HG03045 (cell line): ENCODE results near the gene ADAMTS15.

ENCODE experiments used
- ATAC-seq: cut with Tn5 transposase; IDR thresholded peaks from one replicate; pipeline ENCODE4 v1.9.1; 2021; ENCODE audit warnings: mild to moderate bottlenecking, moderate library complexity; ENCODE audit not compliant: unreplicated experiment

The ADAMTS15 gene

GRCh38 chr11:130458410-130458729 lies 9.9 kb downstream of the ADAMTS15 start:
- ATAC-seq: no peak

- ATAC-seq: no peak
These were observed 11.1 kb downstream of the ADAMTS15 start for GRCh38 chr11:130459521-130459920.

- ATAC-seq: no peak
These were observed 13.8 kb downstream of the ADAMTS15 start for GRCh38 chr11:130462101-130462885.

- no peak for ATAC-seq
These were observed 14.5 kb downstream of the ADAMTS15 start for GRCh38 chr11:130462931-130463330.

GRCh38 chr11:130464291-130464812 lies 15.9 kb downstream of the ADAMTS15 start:
- no peak for ATAC-seq

GRCh38 chr11:130465263-130465662 lies 16.8 kb downstream of the ADAMTS15 start:
- no peak for ATAC-seq

- no peak for ATAC-seq
These were observed 18.9 kb downstream of the ADAMTS15 start for GRCh38 chr11:130467116-130467900.

GRCh38 chr11:130469181-130469580 lies 20.7 kb downstream of the ADAMTS15 start:
- ATAC-seq: no peak

GRCh38 chr11:130470832-130471706 lies 22.6 kb downstream of the ADAMTS15 start:
- no peak for ATAC-seq

- ATAC-seq: no peak
These were observed 23.4 kb downstream of the ADAMTS15 start for GRCh38 chr11:130471731-130472433.

GRCh38 chr11:130472434-130472961 lies 24.1 kb downstream of the ADAMTS15 start:
- no peak for ATAC-seq

GRCh38 chr11:130473056-130473794 lies 24.8 kb downstream of the ADAMTS15 start:
- ATAC-seq: no peak

- no peak for ATAC-seq
These were observed 25.4 kb downstream of the ADAMTS15 start for GRCh38 chr11:130473795-130474377.

- no peak for ATAC-seq
These were observed 26.4 kb downstream of the ADAMTS15 start for GRCh38 chr11:130474637-130475400.

- ATAC-seq: no peak
These were observed 27.1 kb downstream of the ADAMTS15 start for GRCh38 chr11:130475426-130476053.

- ATAC-seq: no peak
These were observed 27.9 kb downstream of the ADAMTS15 start for GRCh38 chr11:130476200-130476921.

- ATAC-seq: no peak
These were observed 28.6 kb downstream of the ADAMTS15 start for GRCh38 chr11:130476922-130477491.
